HG03571 (cell line): ENCODE measurements around the gene RGS10.
"Not testable (repeated sequence)": the region's sequence is repeated elsewhere in the genome, so short reads cannot be mapped to it uniquely, and the experiment has no call there.

Source experiments
- ATAC-seq: cut with Tn5 transposase; IDR thresholded peaks from one replicate; pipeline ENCODE4 v1.9.1; 2021; ENCODE audit not compliant: unreplicated experiment

Gene RGS10

DNA sequence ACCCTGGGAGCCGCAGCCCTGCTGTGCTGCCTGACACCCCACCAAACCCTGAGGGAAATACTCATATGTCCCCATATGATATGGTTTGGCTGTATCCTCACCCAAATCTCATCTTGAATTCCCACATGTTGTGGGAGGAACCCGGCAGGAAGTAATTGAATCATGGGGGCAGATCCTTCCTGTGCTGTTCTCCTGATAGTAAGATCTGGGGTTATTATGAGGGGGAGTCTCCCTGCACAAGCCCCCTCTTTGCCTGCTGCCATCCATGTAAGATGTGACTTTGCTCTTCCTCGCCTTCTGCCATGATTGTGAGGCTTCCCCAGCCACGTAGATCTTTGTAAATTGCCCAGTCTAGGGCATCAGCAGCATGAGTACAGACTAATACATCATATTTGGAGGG is 68.7 kb downstream of the RGS10 start:
- no peak for ATAC-seq

DNA sequence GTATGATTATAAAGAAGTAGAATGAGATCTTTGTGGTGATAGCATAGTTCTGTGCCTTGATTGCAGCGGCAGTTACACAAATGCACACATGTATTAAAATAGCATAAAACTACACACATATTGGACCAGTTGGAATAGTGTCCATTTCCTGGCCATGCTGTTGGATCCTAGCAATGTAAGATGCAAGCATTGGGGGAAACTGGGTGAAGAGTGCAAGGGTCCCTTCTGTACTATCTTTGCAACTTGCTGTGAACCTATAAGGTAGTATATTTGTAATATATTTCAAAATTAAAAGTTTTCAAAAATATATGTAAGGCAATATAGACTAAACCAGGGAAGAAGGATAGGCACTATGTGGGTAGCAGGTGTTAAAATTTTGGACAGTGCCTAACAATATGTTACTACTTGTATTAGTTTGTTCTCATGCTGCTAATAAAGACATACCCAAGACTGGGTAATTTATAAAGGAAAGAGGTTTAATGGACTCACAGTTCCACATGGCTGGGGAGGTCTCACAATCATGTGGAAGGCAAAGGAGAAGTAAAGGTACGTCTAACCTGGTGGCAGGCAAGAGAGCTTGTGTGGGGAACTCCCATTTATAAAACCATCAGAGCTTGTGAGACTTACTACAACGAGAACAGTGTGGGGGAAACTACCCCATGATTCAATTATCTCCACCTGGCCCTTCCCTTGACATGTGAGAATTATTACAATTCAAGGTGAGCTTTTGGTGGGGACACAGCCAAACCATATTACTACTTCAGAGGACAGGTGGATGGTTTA is 71.4 kb downstream of the RGS10 start:
- ATAC-seq = no peak

DNA sequence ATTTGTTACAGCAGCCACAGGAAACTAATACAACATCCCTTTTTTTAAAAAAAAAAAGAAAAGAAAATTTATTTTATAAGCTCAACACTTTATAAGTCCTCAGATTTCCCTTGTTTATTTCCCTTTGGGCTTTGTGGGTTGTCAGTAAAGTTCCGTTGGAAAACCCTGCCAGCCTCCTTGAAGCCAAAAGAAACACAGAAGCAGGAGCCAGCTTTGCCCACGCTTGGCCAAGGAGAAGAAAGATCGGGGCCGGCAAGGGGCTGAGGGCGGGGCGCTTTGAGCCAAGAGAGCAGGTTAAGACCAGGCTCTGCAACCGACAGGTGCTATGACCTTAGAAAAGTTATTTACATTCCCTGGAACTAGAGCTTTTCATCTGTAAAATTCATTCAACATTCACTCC is 72.7 kb downstream of the RGS10 start:
- no peak for ATAC-seq

DNA sequence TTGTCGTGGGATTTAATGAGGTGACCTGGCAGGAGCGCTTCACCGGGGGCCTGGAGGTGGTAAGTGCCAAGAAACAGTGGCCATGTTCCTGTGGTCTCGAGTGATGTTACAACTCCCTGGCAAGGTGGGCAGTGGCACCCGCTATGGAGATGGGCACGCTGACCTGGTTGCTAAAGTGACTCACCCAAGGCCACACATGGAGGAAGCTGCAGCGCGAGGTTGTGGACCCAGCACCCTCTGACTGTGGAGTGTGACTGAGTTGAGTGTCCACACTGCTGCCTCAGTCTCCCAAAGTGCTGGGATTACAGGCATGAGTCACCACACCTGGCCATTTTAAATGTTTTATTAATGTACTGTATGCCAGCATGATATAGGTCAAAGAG is 73.2 kb downstream of the RGS10 start:
- ATAC-seq = no peak

DNA sequence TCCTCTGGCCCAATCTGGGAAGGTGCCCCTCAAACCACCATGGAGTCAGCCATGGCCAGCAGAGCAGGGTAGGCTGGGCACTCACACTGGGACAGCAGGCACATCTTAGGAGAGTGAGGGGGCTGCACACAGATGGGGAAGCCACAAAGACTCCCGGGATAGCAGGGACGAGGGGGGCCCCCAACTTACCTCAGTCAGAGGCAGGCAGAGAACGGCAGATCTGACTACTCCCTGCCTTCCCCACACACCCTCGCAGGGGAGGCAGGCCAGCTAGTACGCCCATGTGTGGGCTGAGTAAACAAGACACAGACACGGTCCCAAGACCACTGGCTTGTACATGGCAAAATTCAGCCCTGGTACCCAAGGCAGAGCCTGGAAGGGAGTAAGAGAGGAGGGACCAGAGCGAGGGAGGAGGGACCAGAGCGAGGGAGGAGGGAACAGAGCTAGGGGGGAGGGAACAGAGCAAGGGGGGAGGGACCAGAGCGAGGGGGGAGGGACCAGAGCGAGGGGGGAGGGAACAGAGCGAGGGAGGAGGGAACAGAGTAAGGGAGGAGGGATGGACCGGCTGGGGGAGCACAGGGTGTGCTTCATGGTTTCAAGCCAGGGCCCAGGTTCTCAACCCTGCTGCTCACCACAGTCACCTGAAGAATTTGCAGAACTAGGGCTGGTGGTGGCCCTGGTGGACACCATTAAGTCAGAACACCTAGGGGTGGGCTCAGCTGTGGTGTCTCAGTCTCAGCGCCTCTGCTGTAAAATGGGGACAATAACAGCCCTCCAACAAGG is 73.8 kb downstream of the RGS10 start:
- ATAC-seq = no peak

DNA sequence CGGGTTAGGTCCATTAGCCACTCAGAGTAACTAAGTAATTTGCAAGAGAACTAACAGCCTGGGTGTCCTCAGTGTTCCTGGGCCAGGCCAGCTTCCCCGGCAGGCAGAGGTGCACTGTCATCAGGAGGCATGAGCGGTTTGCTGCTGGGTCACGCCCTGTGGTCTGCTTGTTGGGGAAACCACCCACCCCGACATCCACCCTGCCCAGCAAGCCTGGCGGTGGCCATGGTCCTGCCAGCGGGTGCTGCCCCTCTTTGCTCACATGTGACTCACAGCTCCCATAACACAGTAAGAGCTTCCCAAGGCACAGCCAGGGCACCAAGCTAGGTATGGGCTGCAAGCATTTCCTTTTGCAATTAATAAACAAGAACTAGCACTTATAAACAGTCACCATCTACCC is 75.9 kb downstream of the RGS10 start:
- no peak for ATAC-seq

DNA sequence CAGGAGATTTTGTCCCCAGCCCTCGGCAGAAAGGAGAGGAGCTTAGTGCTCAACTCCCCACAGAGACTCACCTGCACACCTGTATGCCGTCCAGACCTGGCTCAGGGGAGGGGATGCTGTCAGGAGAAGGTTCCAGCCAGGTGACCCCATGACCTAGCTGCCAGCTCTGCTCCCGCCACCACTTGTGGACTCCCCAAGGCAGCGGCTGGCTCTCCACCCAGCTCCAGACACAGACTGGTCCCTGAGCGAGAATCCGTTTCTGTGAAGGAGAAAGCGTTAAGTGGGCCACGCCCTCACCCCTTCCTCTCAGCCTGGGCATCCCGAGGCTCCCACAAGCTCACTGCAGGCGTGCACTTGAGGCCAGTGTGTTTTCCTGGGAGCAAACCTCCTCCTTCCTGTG is 76.4 kb downstream of the RGS10 start:
- no peak for ATAC-seq

DNA sequence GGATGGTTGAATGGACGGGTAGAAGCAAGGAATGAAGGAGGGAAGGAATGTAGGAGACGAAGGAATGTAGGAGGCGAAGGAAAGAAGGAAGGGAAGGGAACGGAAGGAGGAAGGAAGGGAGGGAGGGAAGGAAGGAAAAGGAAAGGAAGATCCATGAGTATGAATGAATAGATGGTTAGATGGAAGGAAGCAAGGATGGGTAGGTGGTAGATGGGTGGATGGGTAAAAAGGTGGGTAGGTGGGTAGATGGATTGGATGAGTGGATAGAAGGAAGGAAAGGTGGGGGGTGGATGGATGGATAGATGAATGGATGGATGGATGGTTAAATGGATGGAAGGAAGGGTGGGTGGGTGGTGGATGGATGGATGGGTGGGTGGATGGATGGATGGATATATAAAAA is 77.4 kb downstream of the RGS10 start:
- ATAC-seq = no peak

DNA sequence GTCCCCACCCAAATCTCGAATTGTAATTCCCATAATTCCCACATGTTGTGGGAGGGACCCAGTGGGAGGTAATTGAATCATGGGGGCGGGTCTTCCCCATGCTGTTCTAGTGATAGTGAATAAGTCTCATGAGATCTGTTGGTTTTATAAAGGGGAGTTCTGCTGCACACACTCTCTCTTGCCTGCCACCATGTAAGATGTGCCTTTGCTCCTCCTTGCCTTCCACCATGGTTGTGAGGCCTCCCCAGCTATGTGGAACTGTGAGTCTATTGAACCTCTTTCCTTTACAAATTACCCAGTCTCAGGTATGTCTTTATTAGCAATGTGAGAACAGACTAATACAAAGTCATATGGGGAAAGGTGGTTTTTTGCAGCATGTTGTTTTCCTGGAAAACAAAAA is 79.3 kb downstream of the RGS10 start:
- not testable (repeated sequence) for ATAC-seq

DNA sequence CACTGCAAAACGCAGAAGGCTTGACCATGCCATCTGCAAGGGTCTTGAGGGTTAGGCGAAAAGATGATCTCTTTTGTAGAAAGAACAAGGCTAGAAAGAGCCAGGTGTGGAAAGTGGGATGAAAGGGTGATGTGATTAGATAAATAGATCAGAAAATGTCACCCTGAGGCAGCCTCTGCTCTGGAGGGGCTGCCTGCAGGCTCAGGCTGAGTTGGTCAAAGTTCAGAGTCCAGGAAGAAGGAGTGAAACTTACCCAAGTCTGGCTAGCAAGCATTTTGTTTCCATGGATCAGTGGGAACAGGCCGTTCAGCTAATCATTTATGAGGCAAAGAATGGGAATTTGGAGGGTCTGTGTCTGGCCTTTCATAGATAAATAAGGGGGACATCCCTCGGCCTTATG is 79.7 kb downstream of the RGS10 start:
- no peak for ATAC-seq

DNA sequence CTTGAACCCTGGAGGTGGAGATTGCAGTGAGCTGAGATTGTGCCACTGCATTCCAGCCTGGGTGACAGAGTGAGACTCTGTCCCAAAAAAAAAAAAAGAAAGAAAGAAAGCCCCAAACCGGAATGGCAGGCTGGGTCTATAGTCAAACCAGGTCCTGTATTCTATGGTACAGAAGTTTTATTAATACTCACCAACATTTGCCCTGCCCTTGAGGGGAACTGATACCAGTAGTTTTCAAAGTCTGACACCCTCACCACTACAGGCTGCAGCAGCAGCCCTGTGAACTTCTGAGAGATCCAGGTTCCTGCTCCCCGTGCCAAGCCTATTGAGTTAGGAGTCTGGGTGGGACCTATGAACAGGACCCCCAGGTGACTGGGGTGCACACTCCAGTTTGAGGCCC is 80.6 kb downstream of the RGS10 start:
- no peak for ATAC-seq

DNA sequence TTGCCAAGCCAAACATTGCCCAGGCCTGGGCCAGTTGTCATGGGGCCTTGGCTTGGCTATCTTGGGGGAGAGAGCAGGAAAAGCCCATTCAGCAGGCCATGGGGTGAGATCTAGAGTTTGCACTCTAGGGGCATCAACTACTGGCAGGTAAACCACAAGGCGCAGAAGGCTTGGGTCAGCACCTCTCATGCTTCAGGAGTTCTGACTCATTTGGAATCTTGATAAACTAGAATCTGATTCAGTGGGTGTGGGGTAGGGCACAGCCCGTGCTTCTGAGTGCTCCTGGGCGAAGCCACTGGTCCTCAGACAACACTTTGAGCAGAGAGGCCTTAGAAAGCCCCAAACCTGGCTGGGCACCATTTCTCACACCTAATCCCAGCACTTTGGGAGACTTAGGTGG is 81.1 kb downstream of the RGS10 start:
- ATAC-seq = peak; percentile 67

DNA sequence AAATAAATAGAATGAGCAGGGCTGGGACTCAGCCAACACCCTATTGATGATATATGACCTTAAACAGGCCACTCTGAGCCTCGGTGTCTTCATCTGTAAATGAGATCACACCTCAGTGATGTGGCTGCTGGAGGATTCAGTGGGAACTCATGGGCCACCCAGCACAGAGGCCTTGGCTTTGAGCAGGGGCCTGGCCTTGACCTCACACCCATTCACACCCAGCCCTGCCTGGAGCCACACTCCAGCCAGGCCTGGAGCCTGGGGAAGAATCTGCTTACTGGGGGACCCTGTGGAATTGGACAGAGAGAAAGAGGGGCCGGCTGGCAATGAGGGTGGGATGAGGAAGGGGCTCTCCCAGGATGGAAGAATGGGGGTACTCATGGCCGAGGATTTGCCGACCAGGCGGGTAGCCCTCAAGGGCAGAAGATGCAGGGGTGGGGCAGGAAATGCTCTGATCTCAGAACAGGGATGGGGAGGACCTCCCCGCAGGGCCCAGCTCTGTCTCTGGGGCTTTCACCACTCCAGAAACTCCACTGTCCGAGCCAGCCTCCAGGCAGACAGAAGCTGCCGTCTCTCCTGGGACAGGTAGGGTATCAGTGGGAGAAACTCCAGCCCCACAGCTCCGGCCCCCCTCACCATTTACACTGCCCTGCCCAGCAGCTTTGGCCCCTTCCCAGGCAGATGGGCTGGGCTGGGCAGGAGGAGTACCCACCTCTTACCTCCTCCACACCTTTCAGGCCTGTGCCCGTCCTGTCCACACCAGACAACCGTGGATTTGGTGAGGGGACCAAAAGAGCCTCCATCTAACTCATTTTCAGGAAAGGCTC is 81.9 kb downstream of the RGS10 start:
- ATAC-seq = no peak

DNA sequence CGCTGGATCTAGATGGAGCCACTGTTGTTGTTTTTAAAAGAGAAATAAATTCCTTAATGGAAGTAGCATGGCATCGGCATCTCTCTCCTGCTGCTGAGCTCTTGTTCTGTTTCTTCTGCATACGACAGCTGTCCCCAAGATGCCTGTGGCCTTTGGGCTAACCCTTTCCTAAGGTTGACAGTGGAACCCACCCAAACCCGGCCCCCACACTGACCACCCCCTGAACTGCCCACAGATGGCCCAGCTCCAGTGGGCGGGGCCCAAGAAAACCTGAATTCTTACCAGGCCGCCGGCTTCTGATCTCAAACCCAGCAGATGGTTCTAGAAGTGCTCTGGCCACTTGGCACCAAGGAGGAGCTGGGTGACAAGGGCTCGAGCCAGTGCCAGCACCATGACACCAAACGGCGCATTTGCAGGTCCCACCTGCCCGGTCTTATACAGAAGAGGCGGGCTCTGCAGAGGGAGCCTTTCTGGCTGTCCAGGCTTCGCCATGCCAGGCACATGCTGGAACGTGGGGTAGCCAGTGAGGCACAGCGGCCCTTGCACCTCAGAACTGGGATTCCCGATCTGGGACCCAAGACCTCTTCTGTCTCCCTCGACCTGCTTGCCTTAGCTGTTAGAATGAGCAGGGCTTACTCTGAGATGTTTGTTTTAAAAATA is 82.7 kb downstream of the RGS10 start:
- ATAC-seq = no peak

DNA sequence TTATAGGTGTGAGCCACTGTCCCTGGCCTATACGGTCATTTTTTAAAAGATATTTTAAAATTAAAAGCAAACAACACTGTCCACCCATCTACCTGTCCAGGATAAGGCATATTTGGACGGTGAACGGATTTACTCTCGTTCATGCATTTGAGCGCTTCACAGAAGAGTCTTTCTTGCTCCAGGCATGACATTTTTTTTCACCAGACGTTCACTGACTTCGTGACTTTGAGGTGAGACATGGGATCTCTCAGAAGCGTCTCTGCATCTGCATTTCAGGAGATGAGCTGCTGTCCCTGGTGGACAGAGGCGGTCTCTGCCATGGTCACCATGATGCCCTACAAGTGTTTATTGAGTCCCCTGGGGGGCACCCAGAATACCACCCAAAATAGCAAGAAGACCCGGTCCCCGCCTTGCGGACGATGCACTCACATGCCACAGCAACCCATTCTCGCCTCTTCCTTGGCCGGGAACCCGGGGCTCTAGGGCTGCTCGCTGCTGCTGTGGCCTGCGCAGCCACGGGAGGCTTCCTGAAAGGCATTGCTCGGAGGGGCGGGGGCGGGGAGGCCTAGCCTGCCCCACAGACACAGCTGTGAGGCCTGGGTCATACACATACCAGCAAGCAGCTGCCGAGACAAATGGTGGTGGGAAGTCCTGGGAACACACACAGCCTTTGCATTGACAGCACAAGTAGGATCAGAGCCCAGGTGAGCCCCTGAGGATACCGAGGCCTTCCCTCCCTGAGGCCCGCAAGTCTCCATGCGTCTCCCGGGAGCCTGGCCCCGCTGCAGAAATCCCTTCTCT is 84.4 kb downstream of the RGS10 start:
- no peak for ATAC-seq

DNA sequence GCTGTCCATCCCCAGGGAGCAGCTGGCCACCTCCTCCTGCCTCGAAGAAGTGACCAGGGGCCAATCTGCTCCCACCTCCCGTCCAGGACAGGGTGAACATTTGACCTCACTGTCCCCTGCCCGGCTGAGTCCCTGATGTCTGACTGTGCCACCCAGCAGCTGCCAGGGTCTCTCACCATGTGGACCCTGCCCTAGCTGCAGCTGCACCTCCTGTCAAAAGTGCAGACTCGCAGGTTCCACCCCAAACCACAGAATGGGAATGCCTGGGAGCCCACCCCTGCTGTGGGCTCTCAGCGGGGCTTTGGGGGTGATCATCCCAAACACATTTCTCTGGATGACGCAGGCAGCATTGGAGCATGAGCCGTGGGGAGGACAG is 86.1 kb downstream of the RGS10 start:
- no peak for ATAC-seq

DNA sequence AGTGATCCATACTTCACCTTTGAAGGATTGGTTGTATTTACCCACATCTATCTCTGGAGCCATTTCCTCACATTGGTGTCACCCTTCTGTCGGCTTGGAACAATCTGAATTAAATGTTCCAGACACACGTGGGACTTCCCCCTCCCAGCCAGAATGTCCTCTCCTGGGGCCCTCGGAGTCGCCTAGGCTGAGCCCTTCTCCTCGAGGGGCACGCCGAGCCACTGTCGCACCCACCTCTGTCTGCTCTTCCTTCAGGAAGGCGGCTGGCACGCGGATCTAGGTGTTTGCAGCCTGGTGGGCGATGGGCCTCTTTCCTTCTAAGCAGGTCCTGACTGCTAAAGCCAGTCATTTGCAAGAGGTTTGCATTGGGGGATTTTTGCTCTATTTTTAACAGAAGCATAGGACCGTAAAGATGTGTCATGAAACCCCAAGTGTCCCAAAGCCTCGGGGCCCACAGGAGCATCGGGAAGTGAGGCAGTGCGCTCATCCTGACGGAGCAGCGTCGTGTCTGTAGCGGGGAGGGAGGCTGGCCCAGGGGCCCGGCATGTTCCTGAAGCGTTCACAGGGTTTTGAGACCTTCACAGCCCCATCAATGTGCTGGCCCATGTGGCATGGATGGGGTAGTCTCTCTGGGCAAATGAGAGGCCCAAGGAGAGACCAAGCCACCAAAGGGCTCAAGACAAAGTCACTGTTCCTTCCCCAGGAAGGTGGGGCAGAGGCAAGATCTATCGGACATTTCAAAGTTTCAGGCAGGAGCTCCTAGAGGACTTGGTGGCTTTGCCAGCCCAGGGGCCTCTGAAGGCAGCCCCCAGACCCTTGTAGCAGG is 86.7 kb downstream of the RGS10 start:
- no peak for ATAC-seq

DNA sequence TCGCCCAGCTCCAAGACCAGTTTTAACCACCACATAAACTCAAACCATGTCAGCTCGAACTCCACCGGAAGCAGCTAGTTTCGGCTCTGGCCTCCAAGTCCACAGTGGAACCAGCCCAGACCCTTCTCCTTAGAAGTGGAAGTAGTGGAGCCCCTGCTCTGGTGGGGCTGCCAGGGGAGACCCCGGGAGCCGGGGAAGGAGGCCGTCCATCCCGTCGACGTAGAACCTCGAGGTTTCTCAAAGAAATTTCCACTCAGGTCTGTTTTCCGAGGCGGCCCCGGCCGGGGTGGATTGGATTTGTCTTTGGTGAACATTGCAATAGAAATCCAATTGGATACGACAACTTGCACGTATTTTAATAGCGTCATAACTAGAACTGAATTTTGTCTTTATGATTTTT is 87.5 kb downstream of the RGS10 start:
- no peak for ATAC-seq

DNA sequence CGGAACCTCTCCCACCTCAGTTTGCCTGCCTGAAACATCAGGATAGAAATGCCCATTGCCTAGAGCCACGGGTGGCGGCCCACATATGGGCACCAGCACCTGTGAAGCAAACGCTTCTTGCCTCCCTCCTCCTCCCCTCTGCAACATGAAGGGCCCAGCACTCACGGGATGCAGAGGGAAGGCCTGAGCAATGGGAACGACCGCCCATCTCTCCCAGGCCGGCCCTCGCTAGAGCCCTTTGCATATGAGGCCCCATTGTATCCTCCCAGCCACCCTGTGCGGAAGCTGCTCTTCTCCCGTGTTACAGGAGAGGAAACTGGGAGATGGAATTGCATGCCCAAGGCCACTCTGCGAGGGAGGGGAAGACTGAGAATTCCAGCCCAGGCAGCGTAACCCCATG is 88.2 kb downstream of the RGS10 start:
- no peak for ATAC-seq

DNA sequence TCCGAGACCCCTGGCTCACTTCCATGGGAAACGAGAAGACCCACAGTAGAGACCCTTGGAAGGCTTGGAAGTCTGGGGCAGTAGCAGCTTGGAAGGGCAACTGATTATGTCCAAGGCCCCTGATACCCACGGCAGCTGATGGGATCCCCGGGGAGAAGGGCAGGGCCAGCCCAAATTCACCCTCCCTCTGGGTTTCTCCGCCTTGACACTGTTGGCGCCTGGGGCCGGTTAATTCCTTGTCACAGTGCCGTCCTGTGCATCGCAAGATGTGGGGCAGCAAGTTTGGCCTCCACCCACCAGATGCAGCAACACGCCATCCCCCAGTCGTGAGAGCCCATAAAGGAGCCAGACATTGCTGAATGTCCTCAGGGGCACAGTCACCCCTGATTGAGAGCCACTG is 89.2 kb downstream of the RGS10 start:
- ATAC-seq = no peak
